ENCODE data around the gene SNF8. TPM values are rescaled to one million over a fixed set of nuclear protein-coding genes. Genes with fewer than 3 reads are reported as not detected.

SNF8 gene
- total and polyA plus RNA-seq, 9 donors: 41.0 to 94.2 (median 66.7) TPM

GRCh38 chr17:48904428-48904827 is 40.2 kb downstream of the SNF8 start:
- Histone ChIP-seq H3K4me1 (ENCODE audit: insufficient read depth) (no peaks in the 10 kb centered on the region), H3K4me3 (no peak overlapping the region), H3K9me3 (no peaks in the 10 kb centered on the region), H3K27ac (no peak overlapping the region), H3K27me3 (no peaks in the 10 kb centered on the region), H3K36me3 (no peaks in the 10 kb centered on the region)
- no peak for TF ChIP-seq POLR2A (IDR thresholded peaks at IDR 0.05)
- no peak for TF ChIP-seq EP300 (IDR thresholded peaks at IDR 0.05)
- TF ChIP-seq CTCF (IDR thresholded peaks at IDR 0.05): no peak
- intact Hi-C loops (cut with DNase I): no loop called here
- no peak for DNase-seq
- 77 to 87% (median 79%) methylated on average over 7 of the region's 7 CpGs for WGBS, 3 donors

DNA sequence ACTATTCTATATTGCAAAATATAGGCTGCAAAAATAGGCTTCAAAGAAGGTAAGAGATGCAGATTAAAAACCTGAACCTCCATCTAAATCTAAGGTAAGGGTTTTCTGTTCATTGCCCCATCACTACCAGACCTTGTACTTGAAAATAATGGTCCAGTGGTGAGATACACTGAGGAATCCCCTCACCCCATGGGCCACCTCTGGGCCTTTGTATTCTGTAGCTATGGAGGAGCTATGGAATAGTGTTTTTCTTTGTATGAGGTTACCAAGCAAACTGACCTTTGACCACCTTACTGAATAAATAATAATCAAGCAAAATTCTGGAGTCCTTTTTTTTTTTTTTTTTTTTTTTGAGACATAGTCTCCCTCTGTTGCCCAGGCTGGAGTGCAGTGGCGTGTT is 41.2 kb downstream of the SNF8 start:
- no peak for DNase-seq
- Histone ChIP-seq H3K27me3 (no peaks in the 10 kb centered on the region), H3K4me3 (no peak overlapping the region), H3K4me1 (ENCODE audit: insufficient read depth) (no peaks in the 10 kb centered on the region), H3K9me3 (no peaks in the 10 kb centered on the region), H3K27ac (no peak overlapping the region), H3K36me3 (no peaks in the 10 kb centered on the region)
- TF ChIP-seq CTCF (IDR thresholded peaks at IDR 0.05) (no peak), POLR2A (IDR thresholded peaks at IDR 0.05) (no peak), EP300 (IDR thresholded peaks at IDR 0.05) (no peak)
- WGBS, 3 donors: 87 to 96% (median 89%) methylated on average over 1 of the region's 1 CpG
- intact Hi-C loops (cut with DNase I): no loop called here

DNA sequence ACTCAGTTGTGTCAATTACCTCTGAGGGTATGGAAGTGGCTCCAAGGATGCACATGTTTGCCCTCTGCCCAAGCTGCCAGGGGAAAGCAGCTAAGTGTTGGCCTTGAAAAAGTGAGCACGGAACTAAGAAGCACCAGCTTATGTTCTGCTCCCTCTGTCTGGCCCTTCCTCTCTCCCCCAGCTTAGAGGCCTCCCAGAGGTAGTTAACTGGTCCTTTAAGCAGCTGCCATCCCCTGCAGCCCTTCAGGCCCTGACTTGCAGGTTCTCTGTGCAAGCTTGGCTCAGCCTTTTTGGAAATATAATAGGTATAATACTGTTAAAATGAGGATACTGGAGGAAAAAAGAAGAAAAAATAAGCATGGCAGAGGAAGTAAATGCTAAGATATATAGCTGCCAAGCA is 43.4 kb downstream of the SNF8 start:
- no peaks in the 10 kb centered on the region for H3K36me3 ChIP-seq
- no peak overlapping the region for H3K27ac ChIP-seq
- no peaks in the 10 kb centered on the region for H3K9me3 ChIP-seq
- H3K4me1 ChIP-seq (ENCODE audit: insufficient read depth): no peaks in the 10 kb centered on the region
- no peak overlapping the region for H3K4me3 ChIP-seq
- intact Hi-C loops (cut with DNase I): no loop called here
- no peak for DNase-seq
- no peak for TF ChIP-seq CTCF (IDR thresholded peaks at IDR 0.05)
- WGBS, 3 donors: 3 to 25% (median 6%) methylated on average over 1 of the region's 1 CpG
- H3K27me3 ChIP-seq: no peaks in the 10 kb centered on the region

GRCh38 chr17:48894886-48895285 is 49.8 kb downstream of the SNF8 start:
- DNase-seq: no peak
- Histone ChIP-seq H3K27ac (no peak overlapping the region), H3K4me3 (no peak overlapping the region), H3K4me1 (ENCODE audit: insufficient read depth) (peaks cover 4% of the 10 kb centered on the region), H3K9me3 (no peaks in the 10 kb centered on the region), H3K27me3 (no peaks in the 10 kb centered on the region), H3K36me3 (no peaks in the 10 kb centered on the region)
- WGBS, 3 donors: 77 to 92% (median 84%) methylated on average over 3 of the region's 3 CpGs
- TF ChIP-seq CTCF (IDR thresholded peaks at IDR 0.05): no peak
- intact Hi-C loops (cut with DNase I): no loop called here

Measured in ovary (tissue), 9 donors.